GM12878 (cell line): ENCODE results near the gene HESX1. TPM values are rescaled to one million over a fixed set of nuclear protein-coding genes. Genes with fewer than 3 reads are reported as not detected.

Experiments
- CEBPZ ChIP-seq: fragments of 150-350 bp; IDR thresholded peaks from 2 replicates; pipeline ENCODE4 v1.6.1; 2016; ENCODE audit warnings: low read depth, low read length
- CHD1 ChIP-seq: IDR thresholded peaks from 2 replicates; pipeline ENCODE4 v1.6.1; 2012; ENCODE audit warnings: low read depth, low read length, improper control_type of control experiment
- CUX1 ChIP-seq: IDR thresholded peaks from 2 replicates; pipeline ENCODE4 v1.6.1; 2012; ENCODE audit warnings: improper control_type of control experiment, low read depth, low read length; ENCODE audit not compliant: insufficient replicate concordance
- HCFC1 ChIP-seq: fragments of 150-350 bp; IDR thresholded peaks from 2 replicates; pipeline ENCODE4 v1.6.1; 2014; ENCODE audit warnings: low read length
- IKZF1 ChIP-seq: fragments of 450-650 bp; conservative IDR thresholded peaks from 2 replicates; pipeline ENCODE4 v1.6.1; 2017; ENCODE audit warnings: antibody characterized with exemption, mild to moderate bottlenecking
- MXI1 ChIP-seq: fragments of 150-350 bp; IDR thresholded peaks from 2 replicates; pipeline ENCODE4 v1.6.1; 2011; ENCODE audit warnings: low read depth, mild to moderate bottlenecking, inconsistent platforms, low read length, improper control_type of control experiment
- PRDM15 ChIP-seq: fragments of 450-650 bp; formaldehyde crosslinking; IDR thresholded peaks from 2 replicates; pipeline ENCODE4 v1.4.0; 2020; ENCODE audit warnings: mild to moderate bottlenecking, moderate library complexity
- polyA plus RNA-seq, 11 experiments: library from polyadenylated mRNA; depleted of rRNA in 4 of 11; unstranded in 6 of 11; stranded (reverse) in 5 of 11; fragments of >200 nt; fragmentation: Nextera tagmentation in 4 of 11; fragmentation: Illumina TruSeq in 1 of 11; extraction: Ambion mirVana in 4 of 11; extraction: Trizol in 1 of 11; gene quantifications; 1 replicate in 1 of 11; 2 replicates in 10 of 11; pipeline versions ENCODE4 v1.2.1 to v1.2.3, GENCODE V29; 2011 to 2016; ENCODE audit warnings: inconsistent platforms in 2 of 11, missing spikeins in 2 of 11, low read depth in 1 of 11
- total RNA-seq, 4 experiments: library from RNA; depleted of rRNA in 3 of 4; stranded (reverse); fragments of >200 nt in 3 of 4; fragmentation: Illumina TruSeq in 1 of 4; extraction: Trizol in 1 of 4; gene quantifications; 2 replicates each; pipeline versions ENCODE4 v1.2.1 to v1.2.3, GENCODE V29; 2013 to 2021
- TF ChIP-seq, protein P1 (sequence below): IDR thresholded peaks from 2 replicates; pipeline ENCODE4 v1.6.1; 2012; ENCODE audit warnings: mild to moderate bottlenecking, low read depth, low read length
- TF ChIP-seq, protein P2 (sequence below): fragments of 450-650 bp; conservative IDR thresholded peaks from 2 replicates; pipeline ENCODE4 v1.6.1; 2017; ENCODE audit warnings: mild to moderate bottlenecking, moderate library complexity

The HESX1 gene
- total and polyA plus RNA-seq, 10 of the 15 experiments (the other 5 are each of a cell fraction or from before 2014, with no cell fraction given) = 2.5 to 5.9 (median 4.3) TPM

DNA sequence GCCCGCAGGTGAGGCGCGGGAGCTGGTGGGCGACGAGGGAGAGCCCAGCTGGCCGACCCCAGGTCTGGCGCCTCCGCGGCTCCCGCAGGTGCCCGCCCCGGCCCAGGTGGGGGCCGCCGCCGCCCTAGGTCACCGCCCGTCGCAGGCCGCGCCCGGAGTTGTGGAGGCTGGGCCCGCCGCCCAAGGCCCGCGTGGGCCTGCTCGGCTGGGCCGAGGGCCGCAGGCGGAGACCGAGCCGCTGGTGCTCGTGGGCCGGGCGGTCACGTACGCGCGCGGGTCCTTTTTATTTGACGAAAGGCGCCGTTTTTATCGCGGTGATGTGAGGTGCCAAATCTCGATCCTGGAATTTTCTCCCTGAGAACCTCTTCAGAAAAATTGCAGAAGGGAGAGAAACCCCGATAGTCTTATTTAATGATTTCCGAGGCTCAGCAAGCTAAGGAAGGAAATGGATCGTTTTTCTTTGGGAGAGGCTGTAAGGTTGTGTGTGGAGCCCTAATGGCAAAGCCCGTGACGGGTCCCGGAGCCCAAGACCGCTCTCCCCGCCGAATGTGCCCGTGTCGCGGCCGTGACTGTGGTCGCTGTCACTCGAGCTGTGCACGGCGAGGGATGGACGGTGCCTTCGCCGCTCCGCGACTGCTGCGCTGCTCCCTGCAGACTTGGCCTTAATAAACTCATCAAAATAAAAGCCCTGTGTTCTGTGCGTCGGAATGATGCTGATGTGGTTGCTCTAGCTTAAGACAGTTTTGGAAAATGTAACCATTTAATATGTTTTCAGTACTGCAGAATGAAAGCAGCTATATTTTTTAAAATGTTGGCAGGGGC, 28.4 kb upstream of the HESX1 start (continued):
- TF ChIP-seq CUX1 (no peak), MXI1 (0 out of 2 replicates have a peak, but pooled peaks have one; percentile 47), IKZF1 (peak; percentile 75; the same call in 1 of the 2 replicates), CHD1 (no peak), HCFC1 (no peak), CEBPZ (no peak), PRDM15 (CRISPR knock-in tag) (no peak)
- TF ChIP-seq, protein P1, sequence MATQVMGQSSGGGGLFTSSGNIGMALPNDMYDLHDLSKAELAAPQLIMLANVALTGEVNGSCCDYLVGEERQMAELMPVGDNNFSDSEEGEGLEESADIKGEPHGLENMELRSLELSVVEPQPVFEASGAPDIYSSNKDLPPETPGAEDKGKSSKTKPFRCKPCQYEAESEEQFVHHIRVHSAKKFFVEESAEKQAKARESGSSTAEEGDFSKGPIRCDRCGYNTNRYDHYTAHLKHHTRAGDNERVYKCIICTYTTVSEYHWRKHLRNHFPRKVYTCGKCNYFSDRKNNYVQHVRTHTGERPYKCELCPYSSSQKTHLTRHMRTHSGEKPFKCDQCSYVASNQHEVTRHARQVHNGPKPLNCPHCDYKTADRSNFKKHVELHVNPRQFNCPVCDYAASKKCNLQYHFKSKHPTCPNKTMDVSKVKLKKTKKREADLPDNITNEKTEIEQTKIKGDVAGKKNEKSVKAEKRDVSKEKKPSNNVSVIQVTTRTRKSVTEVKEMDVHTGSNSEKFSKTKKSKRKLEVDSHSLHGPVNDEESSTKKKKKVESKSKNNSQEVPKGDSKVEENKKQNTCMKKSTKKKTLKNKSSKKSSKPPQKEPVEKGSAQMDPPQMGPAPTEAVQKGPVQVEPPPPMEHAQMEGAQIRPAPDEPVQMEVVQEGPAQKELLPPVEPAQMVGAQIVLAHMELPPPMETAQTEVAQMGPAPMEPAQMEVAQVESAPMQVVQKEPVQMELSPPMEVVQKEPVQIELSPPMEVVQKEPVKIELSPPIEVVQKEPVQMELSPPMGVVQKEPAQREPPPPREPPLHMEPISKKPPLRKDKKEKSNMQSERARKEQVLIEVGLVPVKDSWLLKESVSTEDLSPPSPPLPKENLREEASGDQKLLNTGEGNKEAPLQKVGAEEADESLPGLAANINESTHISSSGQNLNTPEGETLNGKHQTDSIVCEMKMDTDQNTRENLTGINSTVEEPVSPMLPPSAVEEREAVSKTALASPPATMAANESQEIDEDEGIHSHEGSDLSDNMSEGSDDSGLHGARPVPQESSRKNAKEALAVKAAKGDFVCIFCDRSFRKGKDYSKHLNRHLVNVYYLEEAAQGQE = no peak
- TF ChIP-seq, protein P2, sequence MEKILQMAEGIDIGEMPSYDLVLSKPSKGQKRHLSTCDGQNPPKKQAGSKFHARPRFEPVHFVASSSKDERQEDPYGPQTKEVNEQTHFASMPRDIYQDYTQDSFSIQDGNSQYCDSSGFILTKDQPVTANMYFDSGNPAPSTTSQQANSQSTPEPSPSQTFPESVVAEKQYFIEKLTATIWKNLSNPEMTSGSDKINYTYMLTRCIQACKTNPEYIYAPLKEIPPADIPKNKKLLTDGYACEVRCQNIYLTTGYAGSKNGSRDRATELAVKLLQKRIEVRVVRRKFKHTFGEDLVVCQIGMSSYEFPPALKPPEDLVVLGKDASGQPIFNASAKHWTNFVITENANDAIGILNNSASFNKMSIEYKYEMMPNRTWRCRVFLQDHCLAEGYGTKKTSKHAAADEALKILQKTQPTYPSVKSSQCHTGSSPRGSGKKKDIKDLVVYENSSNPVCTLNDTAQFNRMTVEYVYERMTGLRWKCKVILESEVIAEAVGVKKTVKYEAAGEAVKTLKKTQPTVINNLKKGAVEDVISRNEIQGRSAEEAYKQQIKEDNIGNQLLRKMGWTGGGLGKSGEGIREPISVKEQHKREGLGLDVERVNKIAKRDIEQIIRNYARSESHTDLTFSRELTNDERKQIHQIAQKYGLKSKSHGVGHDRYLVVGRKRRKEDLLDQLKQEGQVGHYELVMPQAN = peak; percentile 77
